Large intestine (tissue), 3 donors: ENCODE measurements around the gene GORAB. TPM values are rescaled to one million over a fixed set of nuclear protein-coding genes. Genes with fewer than 3 reads are reported as not detected.

ENCODE experiments used
- DNase-seq, 2 donors: peaks; one replicate each; pipeline versions ENCODE4 v3.0.0 to v3.0.0-alpha.2; 2013
- H3K27ac ChIP-seq: one replicate; pipeline ENCODE4 v1.5.1; 2013; ENCODE audit warnings: low read length
- H3K27me3 ChIP-seq: 2 replicates; pipeline ENCODE4 v1.6.1; 2013; ENCODE audit warnings: low read length; ENCODE audit not compliant: control insufficient read depth, insufficient read depth
- H3K36me3 ChIP-seq: 2 replicates; pipeline ENCODE4 v1.6.1; 2013; ENCODE audit warnings: low read length; ENCODE audit not compliant: control insufficient read depth, insufficient read depth
- H3K4me1 ChIP-seq: one replicate; pipeline ENCODE4 v1.6.1; 2013; ENCODE audit warnings: low read length; ENCODE audit not compliant: control insufficient read depth, insufficient read depth
- H3K4me3 ChIP-seq: one replicate; pipeline ENCODE4 v1.5.1; 2013; ENCODE audit warnings: low read length
- H3K9me3 ChIP-seq: one replicate; pipeline ENCODE4 v1.6.1; 2013; ENCODE audit warnings: mild to moderate bottlenecking, low read depth, low read length, moderate library complexity; ENCODE audit not compliant: control insufficient read depth
- WGBS: methylation state at CpG from one replicate; pipeline ENCODE4 v1.1.5; 2013; ENCODE audit warnings: low lambda C conversion rate; ENCODE audit not compliant: insufficient coverage; 5-methylcytosine and 5-hydroxymethylcytosine counted together
- polyA plus RNA-seq: library from polyadenylated mRNA; unstranded; fragments of 120-200 nt; gene quantifications from one replicate; pipeline ENCODE4 v1.2.1, GENCODE V29; 2013

The GORAB gene
- polyA plus RNA-seq, 1 donor = 14.2 TPM

DNA sequence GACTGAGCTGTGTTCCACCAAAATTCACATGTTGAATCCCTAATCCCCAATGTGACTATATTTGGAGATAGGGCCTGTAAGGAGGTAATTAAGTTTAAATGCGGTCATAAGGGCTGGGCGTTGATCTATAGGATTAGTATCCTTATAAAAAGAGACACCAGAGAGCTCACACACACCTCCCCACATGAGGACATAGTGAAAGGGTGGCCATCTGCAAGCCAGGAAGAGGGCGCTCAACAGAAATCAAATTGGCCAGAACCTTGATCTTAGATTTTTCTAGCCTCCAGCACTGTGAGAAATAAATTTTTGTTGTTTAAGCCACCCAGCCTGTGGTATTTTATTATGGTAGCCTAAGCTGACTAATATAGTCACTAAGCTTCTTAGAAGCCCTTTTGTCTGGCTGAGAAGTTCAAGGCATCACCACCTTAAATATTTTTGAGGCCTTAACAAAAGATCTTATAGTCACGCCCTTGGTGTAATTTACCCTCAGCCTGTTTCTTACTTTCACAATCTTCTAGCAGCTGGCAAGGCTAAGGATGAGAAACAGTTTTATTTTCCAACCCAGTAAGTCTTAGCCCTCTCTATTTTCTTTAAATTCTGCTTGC, 28.8 kb downstream of the GORAB start:
- 100% methylated on average over 1 of the region's 4 CpGs for WGBS
- no peak for DNase-seq
- no peaks in the 10 kb centered on the region for H3K36me3 ChIP-seq
- H3K4me3 ChIP-seq = no peak overlapping the region
- H3K9me3 ChIP-seq = no peaks in the 10 kb centered on the region
- no peaks in the 10 kb centered on the region for H3K4me1 ChIP-seq
- H3K27ac ChIP-seq = no peak overlapping the region
- no peaks in the 10 kb centered on the region for H3K27me3 ChIP-seq

DNA sequence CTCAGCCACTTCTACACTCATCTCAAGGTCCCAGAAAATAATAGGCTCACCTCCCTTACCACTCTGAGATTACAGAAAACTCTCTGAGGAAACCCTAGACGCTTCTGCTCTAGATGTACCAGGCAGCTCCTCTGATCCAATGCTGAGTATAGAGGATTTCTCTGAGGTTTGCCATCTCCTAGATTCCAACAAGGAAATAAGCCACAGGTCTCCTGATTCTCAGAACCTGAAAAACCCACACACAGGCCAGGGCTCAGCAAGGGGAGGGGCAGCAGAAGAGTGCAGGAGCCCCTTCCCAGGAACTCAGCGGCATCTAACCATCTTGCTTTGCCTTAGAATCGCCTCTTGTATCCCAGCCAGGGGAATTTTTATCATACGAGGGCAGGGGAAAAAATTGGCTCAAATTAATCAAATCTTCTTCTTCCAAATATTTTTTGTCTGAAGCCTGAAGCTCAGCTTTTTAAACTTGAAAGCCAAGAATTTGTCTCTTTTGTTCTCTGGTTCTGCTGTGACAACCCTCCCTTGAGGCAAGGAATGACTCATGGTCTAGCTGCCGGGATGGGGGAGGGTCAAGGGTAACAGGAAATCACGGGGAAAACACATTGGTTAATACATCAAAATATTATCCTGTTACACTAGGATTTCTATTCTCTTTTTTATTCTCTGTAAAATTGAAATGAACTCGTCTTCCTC, 30.8 kb downstream of the GORAB start:
- Histone ChIP-seq H3K27ac (no peak overlapping the region), H3K4me3 (no peak overlapping the region), H3K27me3 (peaks cover 2% of the 10 kb centered on the region), H3K4me1 (no peaks in the 10 kb centered on the region), H3K36me3 (no peaks in the 10 kb centered on the region), H3K9me3 (no peaks in the 10 kb centered on the region)
- WGBS = 34% methylated on average over 3 of the region's 7 CpGs
- peak; percentile 7 to 20 for DNase-seq

DNA sequence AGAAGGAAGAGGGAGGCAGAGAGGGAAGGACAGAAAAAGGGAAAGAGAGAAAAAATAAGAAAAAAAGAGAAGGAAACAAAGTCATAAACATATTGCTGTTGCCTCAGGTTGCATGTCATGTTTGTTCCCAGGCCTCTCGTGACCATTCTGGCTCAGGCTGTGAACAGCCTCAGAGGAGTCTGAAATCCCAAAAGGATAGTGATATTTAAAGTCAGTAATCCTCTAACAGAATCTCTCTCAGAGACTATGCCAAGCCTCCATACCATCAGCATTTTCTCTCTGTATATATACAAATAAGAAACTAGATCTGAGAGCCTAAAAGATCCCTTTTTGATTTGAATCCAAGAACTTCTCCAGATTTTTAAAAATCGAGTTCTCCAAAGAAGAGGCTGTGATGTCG, 35.2 kb downstream of the GORAB start:
- Histone ChIP-seq H3K9me3 (no peaks in the 10 kb centered on the region), H3K36me3 (no peaks in the 10 kb centered on the region), H3K4me1 (no peaks in the 10 kb centered on the region), H3K27me3 (peaks cover 2% of the 10 kb centered on the region), H3K27ac (no peak overlapping the region), H3K4me3 (no peak overlapping the region)
- WGBS = 75% methylated on average over 1 of the region's 3 CpGs
- DNase-seq = no peak

DNA sequence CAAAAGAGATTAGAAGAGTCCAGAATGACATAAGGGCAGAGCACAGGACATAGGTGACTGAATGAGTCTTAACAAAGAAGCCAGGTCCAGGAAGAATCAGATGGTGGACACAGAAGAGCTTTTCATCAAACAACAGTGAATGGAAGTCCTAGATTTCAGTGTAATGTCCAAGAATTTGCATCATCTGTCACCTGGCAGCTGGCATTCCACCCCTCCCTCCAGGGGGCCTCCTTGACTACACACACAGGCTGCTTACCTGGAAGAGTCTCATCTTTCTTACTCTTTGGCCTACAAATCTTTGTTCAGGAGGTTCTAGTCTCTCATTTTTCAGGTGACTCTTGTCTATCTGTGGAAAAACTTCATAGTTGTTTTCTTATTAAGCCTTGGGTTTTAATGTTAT, 36.2 kb downstream of the GORAB start:
- H3K27ac ChIP-seq = no peak overlapping the region

DNA sequence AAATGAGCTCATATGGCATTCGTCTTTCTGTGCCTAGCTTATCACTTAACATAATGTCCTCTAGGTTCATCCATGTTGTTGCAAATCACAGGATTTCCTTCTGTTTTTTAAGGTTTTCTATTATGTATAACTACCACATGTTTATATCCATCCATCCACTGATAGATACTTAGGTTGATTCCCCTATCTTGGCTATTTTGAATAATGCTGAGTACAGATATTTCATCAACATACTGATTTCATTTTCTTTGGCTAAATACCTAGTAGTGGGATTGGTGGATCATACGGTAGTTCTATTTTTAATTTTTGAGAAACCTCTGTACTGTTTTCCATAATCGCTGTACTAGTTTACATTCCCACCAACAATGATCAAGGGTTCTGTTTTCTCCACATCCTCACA, 45.0 kb downstream of the GORAB start:
- no peaks in the 10 kb centered on the region for H3K36me3 ChIP-seq
- H3K27ac ChIP-seq = no peak overlapping the region
- H3K4me1 ChIP-seq = no peaks in the 10 kb centered on the region
- peaks cover 4% of the 10 kb centered on the region for H3K27me3 ChIP-seq
- H3K4me3 ChIP-seq = no peak overlapping the region
- no peak for DNase-seq
- H3K9me3 ChIP-seq = no peaks in the 10 kb centered on the region
- WGBS = 100% methylated on average over 2 of the region's 3 CpGs

More for the DNA sequence above, 36.2 kb downstream of the GORAB start:
- no peak overlapping the region for H3K4me3 ChIP-seq
- H3K36me3 ChIP-seq = no peaks in the 10 kb centered on the region
- no peak for DNase-seq
- H3K4me1 ChIP-seq = no peaks in the 10 kb centered on the region
- H3K9me3 ChIP-seq = no peaks in the 10 kb centered on the region
- peaks cover 2% of the 10 kb centered on the region for H3K27me3 ChIP-seq

DNA sequence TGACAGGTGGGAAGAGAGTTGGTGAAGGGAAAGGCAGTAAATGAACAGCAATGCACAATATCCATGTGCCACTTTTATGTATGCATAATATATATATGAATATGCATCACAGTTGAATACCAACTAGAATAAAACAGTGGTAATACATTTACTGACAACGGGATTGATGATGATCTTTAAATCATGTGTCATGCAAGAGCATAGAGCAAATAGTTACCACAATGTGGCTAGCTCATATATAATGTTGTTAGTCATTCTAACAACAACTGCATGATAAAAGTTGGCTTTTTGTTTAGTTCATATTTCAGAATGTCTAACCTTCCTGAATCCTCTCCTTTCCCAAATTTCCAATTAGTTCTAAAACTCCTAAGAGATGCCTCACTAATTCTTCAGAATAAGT, 46.4 kb downstream of the GORAB start:
- H3K4me1 ChIP-seq = no peaks in the 10 kb centered on the region
- 100% methylated on average over 1 of the region's 1 CpG for WGBS
- no peak overlapping the region for H3K27ac ChIP-seq
- no peak for DNase-seq
- H3K36me3 ChIP-seq = no peaks in the 10 kb centered on the region
- no peak overlapping the region for H3K4me3 ChIP-seq
- H3K9me3 ChIP-seq = no peaks in the 10 kb centered on the region
- peaks cover 4% of the 10 kb centered on the region for H3K27me3 ChIP-seq

DNA sequence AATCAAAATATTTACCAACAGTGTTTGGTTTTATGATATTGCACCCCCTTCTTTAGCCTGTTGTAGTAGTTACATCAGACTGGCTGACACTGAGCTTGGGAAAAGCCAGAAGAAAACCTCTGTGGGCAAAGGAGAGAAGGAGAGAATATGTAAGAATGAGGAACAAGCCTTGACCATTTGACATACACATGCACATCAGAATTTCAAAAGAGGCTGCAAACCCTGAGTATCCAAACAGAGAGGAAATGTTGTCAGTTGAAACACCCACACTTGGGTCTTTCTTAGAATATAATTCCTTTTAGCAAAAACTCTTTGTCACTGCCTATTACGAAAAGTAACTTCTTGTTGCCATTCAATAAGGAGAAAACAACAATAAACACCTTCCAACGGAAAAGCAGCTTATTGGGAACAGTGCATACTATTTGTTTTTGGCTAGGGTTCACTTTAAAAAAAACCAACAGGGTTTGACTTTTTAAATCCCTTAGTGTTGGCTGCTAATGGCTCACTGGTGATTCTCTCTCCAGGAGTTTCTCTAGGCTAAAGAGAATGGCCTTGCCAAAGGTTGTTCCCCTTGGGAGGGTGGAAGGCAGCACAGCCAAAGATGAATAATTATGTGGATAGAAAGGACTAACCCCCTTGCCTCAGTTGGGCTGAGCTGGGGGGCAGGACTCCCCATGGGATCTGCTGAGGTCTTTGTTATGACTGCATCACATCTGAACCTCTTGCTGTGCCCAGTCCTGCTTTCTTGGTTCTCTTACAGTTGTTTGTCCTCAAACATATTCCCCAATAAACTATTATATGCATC, 48.9 kb downstream of the GORAB start:
- Histone ChIP-seq H3K4me3 (no peak overlapping the region), H3K4me1 (no peaks in the 10 kb centered on the region), H3K36me3 (no peaks in the 10 kb centered on the region), H3K9me3 (no peaks in the 10 kb centered on the region), H3K27me3 (peaks cover 4% of the 10 kb centered on the region), H3K27ac (no peak overlapping the region)
- DNase-seq = no peak
- WGBS = no CpG with 5 or more reads among the region's 2 CpGs

DNA sequence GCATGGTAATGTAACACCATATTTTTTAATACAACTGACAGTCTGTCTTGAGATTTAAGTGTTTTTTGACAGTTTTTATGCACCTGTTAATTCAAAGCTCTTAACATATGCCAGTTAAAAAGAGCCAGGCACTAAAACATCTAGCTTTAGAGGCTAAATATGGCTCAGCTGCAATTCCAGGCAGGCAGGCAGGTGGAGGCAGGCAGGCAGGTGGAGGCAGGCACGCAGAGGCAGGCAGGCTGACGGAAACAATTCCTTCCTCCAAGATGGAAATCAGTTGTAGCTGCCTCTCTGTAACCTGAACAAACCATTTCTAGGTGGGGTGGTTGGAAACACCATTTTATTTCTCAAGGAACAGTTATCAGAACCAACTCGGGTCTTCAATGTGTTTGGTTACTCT, 51.2 kb downstream of the GORAB start:
- H3K36me3 ChIP-seq = no peaks in the 10 kb centered on the region
- no peak overlapping the region for H3K4me3 ChIP-seq
- H3K4me1 ChIP-seq = no peaks in the 10 kb centered on the region
- no peak overlapping the region for H3K27ac ChIP-seq
- H3K27me3 ChIP-seq = peaks cover 11% of the 10 kb centered on the region
- WGBS = no CpG with 5 or more reads among the region's 3 CpGs
- H3K9me3 ChIP-seq = no peaks in the 10 kb centered on the region
- DNase-seq = no peak

DNA sequence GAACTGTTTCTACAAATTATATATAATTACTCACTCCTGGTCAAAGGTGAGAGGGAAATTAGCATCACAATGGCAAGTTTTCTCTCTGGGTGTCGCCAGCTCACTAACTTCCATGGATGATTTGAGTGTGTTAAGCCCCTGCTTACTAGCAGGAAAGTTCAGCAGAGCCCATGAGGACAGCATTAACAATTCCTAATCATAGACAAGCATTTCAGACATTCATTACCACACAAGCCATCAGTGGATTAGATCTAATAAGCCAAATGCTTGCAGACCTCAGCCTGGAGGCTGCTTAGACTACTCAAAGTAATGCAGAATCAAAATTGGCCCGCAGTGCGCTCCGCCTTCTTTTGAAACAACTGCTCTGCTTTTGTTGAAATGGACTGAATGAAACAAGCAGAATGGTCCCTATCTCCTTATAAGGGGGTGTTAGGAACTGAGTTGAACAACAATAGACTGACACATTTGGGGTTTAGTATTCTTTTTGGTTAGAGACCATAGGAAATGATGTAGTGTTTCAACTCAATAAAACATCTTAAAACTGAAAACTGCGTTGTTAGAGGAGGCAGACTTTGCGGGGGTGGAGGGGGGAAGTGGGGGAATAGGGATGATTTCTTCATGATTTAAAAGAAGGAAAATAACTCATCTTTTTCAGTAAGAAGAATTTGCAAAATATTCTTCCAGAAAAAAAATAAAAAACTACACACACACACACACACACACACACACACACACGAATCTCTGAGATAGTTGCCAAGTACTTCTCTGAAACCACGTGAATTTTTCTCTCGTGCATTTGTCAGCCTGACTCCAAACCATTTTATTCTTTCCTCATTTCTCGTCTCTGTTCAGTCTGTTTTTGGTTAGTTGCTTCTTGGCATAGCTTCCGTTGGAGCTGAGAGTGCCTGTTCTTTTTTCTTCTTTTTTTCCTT, 54.6 kb downstream of the GORAB start:
- no peaks in the 10 kb centered on the region for H3K9me3 ChIP-seq
- 49% methylated on average over 4 of the region's 11 CpGs for WGBS
- H3K27ac ChIP-seq = no peak overlapping the region
- H3K4me1 ChIP-seq = no peaks in the 10 kb centered on the region
- H3K4me3 ChIP-seq = no peak overlapping the region
- H3K27me3 ChIP-seq = peaks cover 14% of the 10 kb centered on the region
- DNase-seq = no peak
- no peaks in the 10 kb centered on the region for H3K36me3 ChIP-seq

DNA sequence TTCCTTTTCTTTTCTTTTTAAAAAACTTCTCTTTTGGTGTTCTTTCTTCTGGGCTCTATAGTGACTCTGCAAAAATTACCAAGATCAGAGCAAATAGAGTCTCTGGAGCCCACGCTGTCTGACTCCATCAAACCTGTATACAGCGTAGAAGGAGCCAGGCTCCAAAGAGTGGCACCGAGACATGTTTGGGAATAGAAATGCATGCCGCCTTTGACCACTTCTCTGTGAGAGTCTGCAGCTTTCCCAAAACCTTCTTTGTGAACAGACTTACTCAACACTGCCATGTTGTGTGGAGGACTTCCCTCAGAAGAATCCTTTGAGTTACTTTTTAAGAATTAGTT, 55.3 kb downstream of the GORAB start:
- no peak for DNase-seq
- WGBS = no CpG with 5 or more reads among the region's 4 CpGs
- Histone ChIP-seq H3K27ac (no peak overlapping the region), H3K9me3 (no peaks in the 10 kb centered on the region), H3K27me3 (peaks cover 14% of the 10 kb centered on the region), H3K4me1 (no peaks in the 10 kb centered on the region), H3K4me3 (no peak overlapping the region), H3K36me3 (no peaks in the 10 kb centered on the region)
